Measurements from ENCODE around the gene MSH3.
A peak's percentile ranks its signal among the peaks of the same experiment; 100 is the strongest.

Gene MSH3

DNA sequence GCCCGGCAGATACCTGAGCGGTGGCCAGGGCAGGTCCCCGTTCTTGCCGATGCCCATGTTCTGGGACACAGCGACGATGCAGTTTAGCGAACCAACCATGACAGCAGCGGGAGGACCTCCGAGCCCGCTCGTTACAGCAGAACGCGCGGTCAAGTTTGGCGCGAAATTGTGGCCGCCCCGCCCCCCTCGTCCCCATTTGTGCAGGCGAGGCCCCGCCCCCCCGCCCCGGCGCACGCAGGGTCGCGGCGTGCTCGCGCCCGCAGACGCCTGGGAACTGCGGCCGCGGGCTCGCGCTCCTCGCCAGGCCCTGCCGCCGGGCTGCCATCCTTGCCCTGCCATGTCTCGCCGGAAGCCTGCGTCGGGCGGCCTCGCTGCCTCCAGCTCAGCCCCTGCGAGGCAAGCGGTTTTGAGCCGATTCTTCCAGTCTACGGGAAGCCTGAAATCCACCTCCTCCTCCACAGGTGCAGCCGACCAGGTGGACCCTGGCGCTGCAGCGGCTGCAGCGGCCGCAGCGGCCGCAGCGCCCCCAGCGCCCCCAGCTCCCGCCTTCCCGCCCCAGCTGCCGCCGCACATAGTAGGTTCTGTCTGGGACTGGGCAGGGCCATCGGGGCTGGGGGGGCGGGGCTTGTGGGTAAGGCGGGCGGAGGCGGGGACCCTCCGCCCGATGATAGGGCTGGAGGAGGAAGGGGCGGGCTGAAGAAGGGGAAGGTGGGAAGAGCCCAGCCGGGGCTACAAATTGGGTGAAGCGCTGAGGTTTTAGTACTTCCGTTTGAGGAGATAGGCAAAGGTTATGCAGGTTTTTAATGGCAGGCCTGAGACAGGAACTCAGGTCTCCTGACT lies at the start of gene MSH3, which contains the start of gene DHFR:
MSH3 (plus strand) TSS at position 262 of the 840 bp plus-strand sequence; CDS start at position 338, 76 bp downstream.
DHFR (minus strand) TSS at position 593 of the 840 bp plus-strand sequence; CDS start at position 99, 494 bp downstream.
- Histone ChIP-seq H3K4me1 (ENCODE audit: control insufficient read depth, low read depth, low read length) (peaks cover 17% of the 10 kb centered on the region), H3K4me3 (ENCODE audit: low read length) (peak within 1 kb of the TSS; percentile 99), H3K9ac (ENCODE audit: low read length) (peak within 1 kb of the TSS; percentile 95), H3K9me3 (ENCODE audit: control insufficient read depth, low read depth, low read length) (no peaks in the 10 kb centered on the region), H3K27ac (ENCODE audit: low read length) (peak within 1 kb of the TSS; percentile 71), H3K36me3 (ENCODE audit: control insufficient read depth, low read depth, low read length) (peaks cover 26% of the 10 kb centered on the region), H3K27me3 (ENCODE audit: control insufficient read depth, insufficient read depth, low read length) (no peaks in the 10 kb centered on the region)

DNA sequence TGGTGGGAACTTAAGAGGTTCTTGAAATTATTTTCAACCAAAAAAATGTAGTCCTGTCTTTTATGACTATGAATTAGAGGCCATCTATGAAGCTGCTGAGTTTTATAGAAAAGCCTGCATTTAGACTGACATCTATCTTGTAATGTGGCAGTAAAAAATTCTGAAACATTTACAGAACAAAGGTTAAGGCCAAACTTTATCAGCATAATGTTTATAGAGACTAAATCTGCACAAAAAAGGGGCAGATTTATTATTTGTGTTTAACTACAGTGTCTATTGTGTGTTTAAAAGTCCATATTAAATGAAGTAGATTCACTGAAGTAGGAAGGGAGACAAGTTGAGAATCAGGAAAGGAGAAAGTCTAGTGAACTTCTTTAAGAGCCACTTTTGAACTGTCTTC lies 47.1 kb upstream of the MSH3 start:
- H3K9ac ChIP-seq (ENCODE audit: low read length): no peak overlapping the region
- no peak overlapping the region for H3K4me3 ChIP-seq (ENCODE audit: low read length)
- no peaks in the 10 kb centered on the region for H3K36me3 ChIP-seq (ENCODE audit: control insufficient read depth, low read depth, low read length)
- no peak overlapping the region for H3K27ac ChIP-seq (ENCODE audit: low read length)
- no peaks in the 10 kb centered on the region for H3K4me1 ChIP-seq (ENCODE audit: control insufficient read depth, low read depth, low read length)
- no peaks in the 10 kb centered on the region for H3K27me3 ChIP-seq (ENCODE audit: control insufficient read depth, insufficient read depth, low read length)
- no peaks in the 10 kb centered on the region for H3K9me3 ChIP-seq (ENCODE audit: control insufficient read depth, low read depth, low read length)

DNA sequence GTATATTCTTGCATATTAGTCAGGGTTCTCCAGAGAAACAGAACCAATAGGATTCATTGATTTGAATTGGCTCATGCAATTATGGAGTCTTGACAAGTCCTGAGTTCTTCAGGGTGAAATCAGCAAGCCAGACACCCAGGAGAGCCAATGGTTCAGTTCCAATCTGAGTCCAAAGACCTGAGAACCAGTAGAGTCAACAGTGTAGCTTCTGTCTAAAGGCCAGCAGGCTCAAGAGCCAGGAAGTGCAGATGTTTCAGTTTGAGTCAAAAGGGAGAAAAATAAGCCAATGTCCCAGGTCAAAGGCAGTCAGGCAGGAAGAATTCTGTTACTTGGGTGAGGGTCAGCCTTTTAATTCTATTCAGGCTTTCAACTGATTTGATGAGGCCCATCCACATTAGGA lies 46.6 kb upstream of the MSH3 start:
- Histone ChIP-seq H3K4me3 (ENCODE audit: low read length) (no peak overlapping the region), H3K27me3 (ENCODE audit: control insufficient read depth, insufficient read depth, low read length) (no peaks in the 10 kb centered on the region), H3K9me3 (ENCODE audit: control insufficient read depth, low read depth, low read length) (no peaks in the 10 kb centered on the region), H3K36me3 (ENCODE audit: control insufficient read depth, low read depth, low read length) (no peaks in the 10 kb centered on the region), H3K27ac (ENCODE audit: low read length) (no peak overlapping the region), H3K9ac (ENCODE audit: low read length) (no peak overlapping the region), H3K4me1 (ENCODE audit: control insufficient read depth, low read depth, low read length) (no peaks in the 10 kb centered on the region)

DNA sequence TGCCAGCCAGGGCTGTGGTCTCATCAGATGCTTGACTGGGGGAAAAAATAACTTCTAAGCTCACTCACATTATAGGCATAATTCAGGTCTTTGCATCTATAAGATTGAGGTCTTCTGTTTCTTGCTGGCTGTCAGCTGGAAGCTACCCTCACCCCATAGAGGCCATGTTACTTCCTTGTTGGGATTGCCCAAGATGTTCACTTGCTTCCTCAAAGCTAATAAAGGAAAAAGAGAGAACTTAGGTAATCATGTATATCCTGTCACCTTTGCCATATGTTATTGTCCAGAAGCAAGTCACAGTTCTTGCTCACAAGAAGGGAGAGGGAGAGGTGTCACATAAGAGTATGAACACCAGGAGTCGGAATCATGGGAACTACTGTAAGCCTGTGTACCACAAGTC lies 45.7 kb upstream of the MSH3 start:
- Histone ChIP-seq H3K9me3 (ENCODE audit: control insufficient read depth, low read depth, low read length) (no peaks in the 10 kb centered on the region), H3K9ac (ENCODE audit: low read length) (no peak overlapping the region), H3K4me3 (ENCODE audit: low read length) (no peak overlapping the region), H3K27ac (ENCODE audit: low read length) (no peak overlapping the region), H3K36me3 (ENCODE audit: control insufficient read depth, low read depth, low read length) (no peaks in the 10 kb centered on the region), H3K4me1 (ENCODE audit: control insufficient read depth, low read depth, low read length) (no peaks in the 10 kb centered on the region), H3K27me3 (ENCODE audit: control insufficient read depth, insufficient read depth, low read length) (no peaks in the 10 kb centered on the region)

- no peak overlapping the region for H3K27ac ChIP-seq (ENCODE audit: low read length)
- no peaks in the 10 kb centered on the region for H3K36me3 ChIP-seq (ENCODE audit: control insufficient read depth, low read depth, low read length)
Measured at GRCh38 chr5:80609692-80610091, 44.8 kb upstream of the MSH3 start.

GRCh38 chr5:80615266-80615914 lies 39.1 kb upstream of the MSH3 start:
- no peak overlapping the region for H3K4me3 ChIP-seq (ENCODE audit: low read length)
- H3K36me3 ChIP-seq (ENCODE audit: control insufficient read depth, low read depth, low read length): no peaks in the 10 kb centered on the region
- no peaks in the 10 kb centered on the region for H3K4me1 ChIP-seq (ENCODE audit: control insufficient read depth, low read depth, low read length)
- H3K27me3 ChIP-seq (ENCODE audit: control insufficient read depth, insufficient read depth, low read length): no peaks in the 10 kb centered on the region
- no peak overlapping the region for H3K9ac ChIP-seq (ENCODE audit: low read length)
- no peak overlapping the region for H3K27ac ChIP-seq (ENCODE audit: low read length)
- no peaks in the 10 kb centered on the region for H3K9me3 ChIP-seq (ENCODE audit: control insufficient read depth, low read depth, low read length)

More at GRCh38 chr5:80609692-80610091, 44.8 kb upstream of the MSH3 start:
- no peak overlapping the region for H3K9ac ChIP-seq (ENCODE audit: low read length)
- H3K27me3 ChIP-seq (ENCODE audit: control insufficient read depth, insufficient read depth, low read length): no peaks in the 10 kb centered on the region
- H3K9me3 ChIP-seq (ENCODE audit: control insufficient read depth, low read depth, low read length): no peaks in the 10 kb centered on the region
- no peaks in the 10 kb centered on the region for H3K4me1 ChIP-seq (ENCODE audit: control insufficient read depth, low read depth, low read length)
- H3K4me3 ChIP-seq (ENCODE audit: low read length): no peak overlapping the region

- H3K36me3 ChIP-seq (ENCODE audit: control insufficient read depth, low read depth, low read length): no peaks in the 10 kb centered on the region
- H3K4me1 ChIP-seq (ENCODE audit: control insufficient read depth, low read depth, low read length): no peaks in the 10 kb centered on the region
- H3K27ac ChIP-seq (ENCODE audit: low read length): no peak overlapping the region
- H3K9me3 ChIP-seq (ENCODE audit: control insufficient read depth, low read depth, low read length): no peaks in the 10 kb centered on the region
- H3K4me3 ChIP-seq (ENCODE audit: low read length): no peak overlapping the region
- no peak overlapping the region for H3K9ac ChIP-seq (ENCODE audit: low read length)
- no peaks in the 10 kb centered on the region for H3K27me3 ChIP-seq (ENCODE audit: control insufficient read depth, insufficient read depth, low read length)
Measured at GRCh38 chr5:80618438-80618837, 36.0 kb upstream of the MSH3 start.

- Histone ChIP-seq H3K9me3 (ENCODE audit: control insufficient read depth, low read depth, low read length) (no peaks in the 10 kb centered on the region), H3K4me3 (ENCODE audit: low read length) (no peak overlapping the region), H3K36me3 (ENCODE audit: control insufficient read depth, low read depth, low read length) (no peaks in the 10 kb centered on the region), H3K27ac (ENCODE audit: low read length) (no peak overlapping the region), H3K9ac (ENCODE audit: low read length) (no peak overlapping the region), H3K27me3 (ENCODE audit: control insufficient read depth, insufficient read depth, low read length) (no peaks in the 10 kb centered on the region), H3K4me1 (ENCODE audit: control insufficient read depth, low read depth, low read length) (no peaks in the 10 kb centered on the region)
Measured at GRCh38 chr5:80619086-80619485, 35.4 kb upstream of the MSH3 start.

- H3K36me3 ChIP-seq (ENCODE audit: control insufficient read depth, low read depth, low read length): no peaks in the 10 kb centered on the region
Measured at GRCh38 chr5:80620211-80620610, 34.2 kb upstream of the MSH3 start.

GRCh38 chr5:80622756-80623155 lies 31.7 kb upstream of the MSH3 start:
- H3K9ac ChIP-seq (ENCODE audit: low read length): no peak overlapping the region
- no peaks in the 10 kb centered on the region for H3K9me3 ChIP-seq (ENCODE audit: control insufficient read depth, low read depth, low read length)
- H3K27ac ChIP-seq (ENCODE audit: low read length): no peak overlapping the region
- no peak overlapping the region for H3K4me3 ChIP-seq (ENCODE audit: low read length)
- no peaks in the 10 kb centered on the region for H3K4me1 ChIP-seq (ENCODE audit: control insufficient read depth, low read depth, low read length)
- no peaks in the 10 kb centered on the region for H3K36me3 ChIP-seq (ENCODE audit: control insufficient read depth, low read depth, low read length)
- H3K27me3 ChIP-seq (ENCODE audit: control insufficient read depth, insufficient read depth, low read length): no peaks in the 10 kb centered on the region

More at GRCh38 chr5:80620211-80620610, 34.2 kb upstream of the MSH3 start:
- Histone ChIP-seq H3K4me3 (ENCODE audit: low read length) (no peak overlapping the region), H3K27ac (ENCODE audit: low read length) (no peak overlapping the region), H3K9ac (ENCODE audit: low read length) (no peak overlapping the region), H3K27me3 (ENCODE audit: control insufficient read depth, insufficient read depth, low read length) (no peaks in the 10 kb centered on the region), H3K9me3 (ENCODE audit: control insufficient read depth, low read depth, low read length) (no peaks in the 10 kb centered on the region), H3K4me1 (ENCODE audit: control insufficient read depth, low read depth, low read length) (no peaks in the 10 kb centered on the region)

- Histone ChIP-seq H3K27ac (ENCODE audit: low read length) (no peak overlapping the region), H3K9me3 (ENCODE audit: control insufficient read depth, low read depth, low read length) (no peaks in the 10 kb centered on the region), H3K4me3 (ENCODE audit: low read length) (no peak overlapping the region), H3K36me3 (ENCODE audit: control insufficient read depth, low read depth, low read length) (no peaks in the 10 kb centered on the region), H3K4me1 (ENCODE audit: control insufficient read depth, low read depth, low read length) (no peaks in the 10 kb centered on the region), H3K9ac (ENCODE audit: low read length) (no peak overlapping the region), H3K27me3 (ENCODE audit: control insufficient read depth, insufficient read depth, low read length) (no peaks in the 10 kb centered on the region)
Measured at GRCh38 chr5:80623999-80624398, 30.5 kb upstream of the MSH3 start.

Data from iPS-18a (cell line).